ENCODE data around the gene SCAP. TPM values are rescaled to one million over a fixed set of nuclear protein-coding genes. Genes with fewer than 3 reads are reported as not detected.

SCAP gene
- total RNA-seq, 1 donor from 2014 or later: 63.8 TPM

DNA sequence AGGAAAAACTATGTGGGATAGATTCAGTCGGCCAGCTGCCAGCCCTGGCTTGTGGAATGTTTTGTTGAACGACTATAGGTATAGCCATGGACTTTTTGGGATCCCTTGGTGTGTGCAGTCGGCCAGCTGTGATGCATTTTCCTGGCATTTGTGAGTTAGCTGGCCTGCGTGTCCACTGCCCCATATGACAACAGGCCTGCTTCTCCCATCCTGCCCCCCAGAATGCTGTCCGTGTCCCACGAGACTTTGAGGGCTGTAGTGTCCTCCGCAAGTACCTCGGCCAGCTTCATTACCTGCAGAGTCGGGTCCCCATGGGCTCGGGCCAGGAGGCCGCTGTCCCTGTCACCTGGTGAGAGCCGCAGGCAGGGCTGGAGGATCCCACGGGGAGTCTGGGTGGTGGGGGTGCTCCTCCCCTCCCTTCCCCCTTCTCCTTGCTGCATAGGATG is 71.3 kb downstream of the SCAP start:
- no peak for DNase-seq (ENCODE audit: extremely low read depth, low read depth, low spot score)

- DNase-seq (ENCODE audit: extremely low read depth, low read depth, low spot score): no peak
Measured at GRCh38 chr3:47399531-47400270, 76.0 kb downstream of the SCAP start.

- DNase-seq (ENCODE audit: extremely low read depth, low read depth, low spot score): no peak
Measured at GRCh38 chr3:47399016-47399415, 76.7 kb downstream of the SCAP start.

DNA sequence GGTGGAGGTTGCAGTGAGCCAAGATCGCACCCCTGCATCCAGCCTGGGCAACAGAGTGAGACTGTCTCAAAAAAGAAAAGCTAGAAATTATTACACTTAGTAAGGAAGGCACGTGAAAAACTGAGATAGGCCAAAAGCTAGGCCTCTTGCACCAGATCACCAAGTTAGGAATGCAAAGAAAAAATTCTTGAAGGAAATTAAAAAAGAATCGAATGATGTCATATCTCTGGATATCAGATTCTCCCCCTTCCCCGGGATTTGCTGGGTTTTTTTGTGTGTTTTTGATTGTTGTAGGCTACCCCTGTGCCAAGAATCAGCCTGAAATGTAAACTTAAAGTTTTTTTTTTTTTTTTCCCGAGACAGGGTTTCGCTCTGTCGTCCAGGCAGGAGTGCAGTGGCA is 77.5 kb downstream of the SCAP start:
- DNase-seq (ENCODE audit: extremely low read depth, low read depth, low spot score): no peak

DNA sequence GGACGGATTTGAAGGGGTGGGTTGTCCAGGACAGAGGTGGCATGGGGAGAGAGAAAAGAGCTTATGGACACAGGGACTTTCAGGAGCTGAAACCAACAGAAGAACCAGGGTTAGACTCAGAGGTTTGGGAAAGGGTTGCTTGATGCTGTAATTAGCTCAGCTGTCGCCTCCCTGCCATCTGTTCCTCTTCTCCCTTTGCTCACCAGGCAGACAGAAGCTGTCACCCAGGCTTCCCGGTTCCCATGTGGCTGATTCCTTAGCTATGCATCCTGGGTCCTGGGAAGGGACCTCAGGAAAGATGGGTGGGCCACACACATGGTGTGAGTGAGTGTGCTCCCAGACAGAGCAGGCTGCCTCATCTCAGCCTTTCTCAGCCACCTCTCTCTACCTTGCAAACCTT is 80.9 kb downstream of the SCAP start:
- DNase-seq (ENCODE audit: extremely low read depth, low read depth, low spot score): no peak

GRCh38 chr3:47394140-47394870 is 81.4 kb downstream of the SCAP start:
- DNase-seq (ENCODE audit: extremely low read depth, low read depth, low spot score): no peak

DNA sequence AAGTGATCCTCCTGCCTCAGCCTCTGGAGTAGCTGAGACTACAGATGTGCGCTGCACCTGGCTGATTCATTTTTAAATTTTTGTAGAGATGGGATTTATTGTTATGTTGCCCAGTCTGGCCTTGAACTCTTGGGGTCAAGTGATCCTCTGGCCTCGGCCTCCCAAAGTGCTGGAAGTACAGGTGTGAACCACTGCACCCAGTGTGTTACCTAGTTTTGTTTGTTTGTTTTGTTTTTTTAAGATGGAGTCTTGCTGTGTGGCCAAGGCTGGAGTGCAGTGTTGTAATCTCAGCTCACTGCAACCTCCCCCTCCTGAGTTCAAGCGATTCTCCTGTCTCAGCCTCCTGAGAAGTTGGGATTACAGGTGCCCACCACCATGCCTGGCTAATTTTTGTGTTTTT is 82.8 kb downstream of the SCAP start:
- no peak for DNase-seq (ENCODE audit: extremely low read depth, low read depth, low spot score)

DNA sequence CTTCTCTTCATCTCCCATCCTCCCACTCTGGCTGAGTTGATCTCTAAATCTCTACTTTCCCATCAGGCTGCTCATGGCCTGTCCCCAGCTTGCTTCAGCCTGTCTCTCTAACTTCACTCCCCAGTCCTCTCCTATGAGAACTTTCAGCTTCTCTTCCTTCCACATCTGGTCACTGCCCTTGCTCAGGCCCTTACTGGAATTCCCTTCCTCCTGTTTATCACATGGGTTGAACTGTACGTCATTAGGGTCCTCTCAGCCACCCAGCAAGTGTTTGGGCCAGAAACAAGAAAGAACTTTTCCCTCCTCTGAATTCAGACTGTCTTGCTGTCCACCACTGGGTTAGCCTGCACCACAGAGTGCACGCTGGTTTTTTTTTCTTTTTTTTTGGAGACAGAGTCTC is 89.9 kb downstream of the SCAP start:
- DNase-seq (ENCODE audit: extremely low read depth, low read depth, low spot score): no peak

- no peak for DNase-seq (ENCODE audit: extremely low read depth, low read depth, low spot score)
Measured at GRCh38 chr3:47385007-47385406, 90.7 kb downstream of the SCAP start.

GRCh38 chr3:47384425-47384824 is 91.3 kb downstream of the SCAP start:
- DNase-seq (ENCODE audit: extremely low read depth, low read depth, low spot score): no peak

GRCh38 chr3:47381317-47382157 is 94.2 kb downstream of the SCAP start:
- DNase-seq (ENCODE audit: extremely low read depth, low read depth, low spot score): no peak

- DNase-seq (ENCODE audit: extremely low read depth, low read depth, low spot score): peak; percentile 77
Measured at GRCh38 chr3:47380601-47381316, 95.0 kb downstream of the SCAP start, which contains the start of gene PTPN23. TSS of gene PTPN23 (plus strand) at chr3:47381021. CDS start at chr3:47381097, 76 bp downstream.

DNA sequence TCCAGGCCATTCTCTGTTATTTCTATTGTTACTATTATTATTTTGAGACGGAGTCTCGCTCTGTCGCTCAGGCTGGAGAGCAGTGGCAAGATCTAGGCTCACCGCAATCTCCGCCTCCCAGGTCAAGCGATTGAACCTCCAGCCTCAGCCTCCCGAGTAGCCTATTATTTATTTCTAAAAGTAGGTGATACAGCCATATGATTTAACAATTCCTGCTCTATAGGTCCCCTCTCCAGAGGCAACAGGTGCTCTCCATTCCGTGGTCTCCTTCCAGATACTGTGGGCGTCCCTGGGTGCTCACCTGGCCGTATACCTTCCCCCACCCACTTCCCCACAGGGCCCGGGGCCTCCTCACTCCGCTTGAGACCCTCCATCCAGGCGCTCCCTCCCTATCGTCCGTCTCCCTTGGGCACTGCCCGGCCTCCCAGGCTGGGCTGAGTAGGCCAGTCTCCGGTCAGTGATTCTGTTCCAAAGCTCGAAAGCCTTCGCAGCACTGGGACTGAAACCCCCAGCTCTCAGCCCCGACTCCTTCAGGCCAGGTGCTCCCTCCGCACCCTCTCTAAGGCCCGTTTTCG is 95.6 kb downstream of the SCAP start:
- no peak for DNase-seq (ENCODE audit: extremely low read depth, low read depth, low spot score)

GRCh38 chr3:47379411-47379899 is 96.3 kb downstream of the SCAP start:
- no peak for DNase-seq (ENCODE audit: extremely low read depth, low read depth, low spot score)

GRCh38 chr3:47378869-47379268 is 96.9 kb downstream of the SCAP start:
- no peak for DNase-seq (ENCODE audit: extremely low read depth, low read depth, low spot score)

DNA sequence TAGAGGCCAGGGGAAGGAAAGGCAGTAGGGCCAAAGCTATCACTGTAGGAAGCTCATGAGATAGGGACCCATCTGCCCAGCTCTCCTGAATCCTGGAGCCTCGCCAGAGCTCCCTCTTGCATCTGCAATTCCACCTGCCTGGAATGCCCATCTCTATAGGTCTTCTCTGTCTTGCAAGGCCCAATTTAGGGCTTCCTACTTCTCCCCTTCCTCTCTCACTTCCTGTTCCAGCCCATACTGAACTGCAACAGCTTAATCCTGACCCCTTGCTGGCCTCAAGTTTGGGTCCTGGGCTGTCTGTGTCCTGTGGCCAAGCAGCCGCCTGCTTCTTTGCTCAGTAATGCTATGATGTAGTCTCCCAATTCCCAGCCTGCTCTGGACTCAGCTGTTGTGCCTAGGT is 98.6 kb downstream of the SCAP start:
- DNase-seq (ENCODE audit: extremely low read depth, low read depth, low spot score): no peak

DNA sequence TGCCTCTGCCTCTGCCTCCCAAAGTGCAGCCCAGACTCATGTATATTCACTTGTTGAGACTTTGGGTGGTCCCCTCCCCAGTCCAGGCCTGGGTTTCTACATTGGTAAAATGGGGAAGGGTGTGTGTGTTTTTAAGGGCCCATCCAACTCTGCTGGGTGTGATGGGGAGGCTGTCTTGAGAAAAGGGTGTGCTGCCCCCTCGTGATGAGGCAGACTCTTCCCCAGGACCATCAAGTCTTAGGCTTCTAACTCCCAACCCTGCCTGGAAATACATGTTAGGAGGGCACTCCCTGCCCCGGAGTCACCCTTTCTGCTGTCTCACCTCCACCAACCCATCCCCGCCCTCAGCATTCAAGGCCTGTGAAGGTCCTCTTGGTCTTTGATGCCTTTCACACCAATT is 99.3 kb downstream of the SCAP start:
- no peak for DNase-seq (ENCODE audit: extremely low read depth, low read depth, low spot score)

DNA sequence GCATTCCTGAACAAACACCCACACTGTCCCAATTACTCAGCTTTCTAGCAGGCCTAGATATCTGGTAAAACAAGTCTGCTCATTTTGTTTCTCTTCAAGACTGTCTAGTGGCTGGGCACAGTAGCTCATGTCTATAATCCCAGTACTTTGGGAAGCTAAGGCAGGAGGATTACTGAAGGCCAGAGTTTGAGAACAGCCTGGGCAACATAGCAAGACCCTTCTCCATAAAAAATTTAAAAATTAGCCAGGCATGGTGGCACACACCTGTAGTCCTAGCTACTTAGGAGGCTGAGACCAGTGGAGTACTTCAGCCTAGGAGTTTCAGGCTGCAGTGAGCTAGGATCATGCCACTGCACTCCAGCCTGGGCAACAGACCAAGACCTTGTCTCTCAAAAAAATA is 101.2 kb downstream of the SCAP start:
- no peak for DNase-seq (ENCODE audit: extremely low read depth, low read depth, low spot score)

DNA sequence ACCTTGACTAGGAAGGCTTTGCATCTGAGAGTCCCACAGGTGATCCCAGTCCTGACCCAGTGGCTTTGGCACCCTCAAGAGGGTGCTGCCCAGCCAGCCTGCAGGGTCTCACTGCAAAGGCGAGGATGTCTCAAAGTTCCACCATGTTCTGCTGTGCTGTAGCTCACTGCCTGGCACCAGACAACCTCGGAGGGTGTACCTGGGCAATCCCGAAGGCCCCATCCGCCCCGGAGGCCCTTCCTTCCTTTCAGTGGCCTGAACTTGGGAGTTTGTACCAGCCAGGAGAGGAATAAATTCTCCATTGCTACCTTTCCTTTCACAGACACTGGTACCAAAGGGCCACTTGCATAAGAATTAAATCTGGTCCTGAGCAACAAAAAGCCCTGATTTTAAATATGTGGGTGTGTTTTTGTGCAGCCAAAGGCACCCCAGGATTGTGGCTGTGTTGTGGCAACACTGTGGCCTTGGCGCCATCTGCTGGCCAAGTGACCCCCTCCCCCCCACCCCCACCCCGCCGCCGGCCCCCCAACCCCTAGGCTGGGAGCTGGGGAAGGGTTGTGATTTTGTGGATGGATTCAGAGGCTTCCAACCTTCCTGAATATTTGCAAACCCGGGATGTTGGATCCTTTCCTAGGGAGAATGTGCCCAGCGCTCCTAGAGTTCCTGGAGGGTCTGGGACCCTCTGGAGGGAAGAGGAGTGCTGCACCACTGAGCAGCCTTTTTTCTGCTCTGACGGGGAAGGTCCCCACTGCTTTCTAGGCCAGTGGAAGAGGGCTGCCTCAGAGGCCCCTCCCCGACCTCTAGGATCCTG is 104.6 kb downstream of the SCAP start:
- no peak for DNase-seq (ENCODE audit: extremely low read depth, low read depth, low spot score)

Data from glomerular endothelial cell (primary cell).